Natural killer cell (primary cell): ENCODE data around the gene MBNL3. TPM values are rescaled to one million over a fixed set of nuclear protein-coding genes. Genes with fewer than 3 reads are reported as not detected.

Experiments used
- ATAC-seq, 3 donors: fragments of 150-1000 bp in 2 of 3; fragments of 200-7000 bp in 1 of 3; cut with Tn5 transposase; 1 replicate in 1 of 3; 2 replicates in 2 of 3; pipeline ENCODE4 v1.10.0; 2021; ENCODE audit warnings: mild to moderate bottlenecking in 2 of 3, moderate library complexity in 2 of 3
- DNase-seq, 2 donors: peaks; one replicate each; pipeline versions ENCODE4 v3.0.0 to v3.0.0-alpha.2; 2013 to 2021; ENCODE audit warnings: mixed read lengths in 1 of 2
- H3K27ac ChIP-seq: one replicate; pipeline ENCODE4 v1.5.1; 2013; ENCODE audit warnings: mild to moderate bottlenecking, low read length
- H3K27me3 ChIP-seq: one replicate; pipeline ENCODE4 v1.6.1; 2013; ENCODE audit warnings: low read length; ENCODE audit not compliant: control insufficient read depth, insufficient read depth
- H3K36me3 ChIP-seq: one replicate; pipeline ENCODE4 v1.6.1; 2013; ENCODE audit warnings: low read length; ENCODE audit not compliant: control insufficient read depth, insufficient read depth
- H3K4me1 ChIP-seq: one replicate; pipeline ENCODE4 v1.6.1; 2013; ENCODE audit warnings: low read length; ENCODE audit not compliant: control insufficient read depth, insufficient read depth
- H3K4me3 ChIP-seq: one replicate; pipeline ENCODE4 v1.5.1; 2013; ENCODE audit warnings: low read length
- H3K9me3 ChIP-seq: one replicate; pipeline ENCODE4 v1.6.1; 2013; ENCODE audit warnings: low read length; ENCODE audit not compliant: control insufficient read depth, insufficient read depth
- H3K27ac Mint-ChIP-seq, 2 donors: one replicate each; pipeline ENCODE4 v1.8.0; 2022; ENCODE audit warnings: mild to moderate bottlenecking in 2 of 2, mixed read lengths in 2 of 2, moderate library complexity in 1 of 2
- H3K27me3 Mint-ChIP-seq, 2 donors: one replicate each; pipeline ENCODE4 v1.8.0; 2022; ENCODE audit warnings: low read depth in 2 of 2, mixed read lengths in 2 of 2
- H3K36me3 Mint-ChIP-seq: one replicate; pipeline ENCODE4 v1.8.0; 2022; ENCODE audit warnings: mixed read lengths
- H3K4me1 Mint-ChIP-seq, 2 donors: one replicate each; pipeline ENCODE4 v1.8.0; 2022; ENCODE audit warnings: mixed read lengths in 2 of 2
- H3K4me3 Mint-ChIP-seq: one replicate; pipeline ENCODE4 v1.8.0; 2022; ENCODE audit warnings: mild to moderate bottlenecking, moderate library complexity, mixed read lengths
- H3K9me3 Mint-ChIP-seq, 2 donors: one replicate each; pipeline ENCODE4 v1.8.0; 2022; ENCODE audit warnings: mixed read lengths in 2 of 2
- WGBS: methylation state at CpG from one replicate; pipeline ENCODE4 v1.1.7; 2013; ENCODE audit warnings: missing lambda C conversion rate; ENCODE audit not compliant: insufficient coverage; 5-methylcytosine and 5-hydroxymethylcytosine counted together
- intact Hi-C: fragments of 100-400 bp; cut with micrococcal nuclease; formaldehyde crosslinking; loops from one replicate; pipeline ENCODE4 v1.14.2; 2022
- total RNA-seq, 4 donors: library from RNA; stranded (reverse); fragments of 120-200 nt in 1 of 4; gene quantifications; one replicate each; pipeline versions ENCODE4 v1.2.3 to v1.2.4, GENCODE V29; 2013 to 2022
- TF ChIP-seq, protein P1 (sequence below): fragments of 200-600 bp; IDR thresholded peaks from one replicate; pipeline ENCODE4 v1.8.0; 2022; ENCODE audit warnings: antibody characterized with exemption

Gene MBNL3
- total RNA-seq, 3 donors from 2014 or later (not counting 1 experiment from before 2014, with no cell fraction given), result 55.3 to 64.3 (median 59.3) TPM

GRCh38 chrX:132415012-132415411 is 73.8 kb downstream of the MBNL3 start:
- Histone ChIP-seq H3K27me3 (no peaks in the 10 kb centered on the region), H3K4me3 (no peak overlapping the region), H3K4me1 (no peaks in the 10 kb centered on the region), H3K36me3 (no peaks in the 10 kb centered on the region), H3K27ac (no peak overlapping the region), H3K9me3 (no peaks in the 10 kb centered on the region)
- intact Hi-C loops, result no loop called here
- no peak overlapping the region for H3K4me3 Mint-ChIP-seq
- no peaks in the 10 kb centered on the region for H3K9me3 Mint-ChIP-seq
- H3K36me3 Mint-ChIP-seq, result no peaks in the 10 kb centered on the region
- 100% methylated on average over 3 of the region's 3 CpGs for WGBS
- ATAC-seq (no peak), DNase-seq (no peak)
- H3K27me3 Mint-ChIP-seq, result peaks cover 0 to 30% of the 10 kb centered on the region in 2 donors
- H3K4me1 Mint-ChIP-seq, result peaks cover 5 to 20% of the 10 kb centered on the region in 2 donors
- H3K27ac Mint-ChIP-seq, result no peak overlapping the region
- TF ChIP-seq, protein P1, sequence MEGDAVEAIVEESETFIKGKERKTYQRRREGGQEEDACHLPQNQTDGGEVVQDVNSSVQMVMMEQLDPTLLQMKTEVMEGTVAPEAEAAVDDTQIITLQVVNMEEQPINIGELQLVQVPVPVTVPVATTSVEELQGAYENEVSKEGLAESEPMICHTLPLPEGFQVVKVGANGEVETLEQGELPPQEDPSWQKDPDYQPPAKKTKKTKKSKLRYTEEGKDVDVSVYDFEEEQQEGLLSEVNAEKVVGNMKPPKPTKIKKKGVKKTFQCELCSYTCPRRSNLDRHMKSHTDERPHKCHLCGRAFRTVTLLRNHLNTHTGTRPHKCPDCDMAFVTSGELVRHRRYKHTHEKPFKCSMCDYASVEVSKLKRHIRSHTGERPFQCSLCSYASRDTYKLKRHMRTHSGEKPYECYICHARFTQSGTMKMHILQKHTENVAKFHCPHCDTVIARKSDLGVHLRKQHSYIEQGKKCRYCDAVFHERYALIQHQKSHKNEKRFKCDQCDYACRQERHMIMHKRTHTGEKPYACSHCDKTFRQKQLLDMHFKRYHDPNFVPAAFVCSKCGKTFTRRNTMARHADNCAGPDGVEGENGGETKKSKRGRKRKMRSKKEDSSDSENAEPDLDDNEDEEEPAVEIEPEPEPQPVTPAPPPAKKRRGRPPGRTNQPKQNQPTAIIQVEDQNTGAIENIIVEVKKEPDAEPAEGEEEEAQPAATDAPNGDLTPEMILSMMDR, result no peak

DNA sequence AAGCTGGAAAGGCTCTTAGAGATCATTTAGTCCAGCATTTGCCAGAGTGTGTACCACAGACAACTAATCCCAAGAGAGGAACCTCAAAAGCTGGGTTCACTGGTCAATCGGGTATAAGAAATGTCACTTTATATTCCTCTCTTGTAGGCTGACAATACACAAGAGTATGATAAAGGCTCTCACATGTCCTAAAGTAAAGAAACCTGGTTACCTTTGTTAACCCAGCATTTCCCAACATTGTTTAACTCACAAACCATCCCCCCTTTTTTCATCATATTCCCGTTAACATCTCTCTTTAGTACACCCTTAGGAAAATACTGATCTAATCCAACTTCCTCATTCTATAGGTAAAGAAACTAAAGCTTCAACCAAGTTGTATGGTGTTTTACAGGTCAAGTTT is 74.4 kb downstream of the MBNL3 start:
- H3K4me3 Mint-ChIP-seq, result no peak overlapping the region
- ATAC-seq (no peak), DNase-seq (no peak)
- no peaks in the 10 kb centered on the region for H3K36me3 Mint-ChIP-seq
- H3K27me3 ChIP-seq, result no peaks in the 10 kb centered on the region
- H3K4me1 ChIP-seq, result no peaks in the 10 kb centered on the region
- WGBS, result 100% methylated on average over 1 of the region's 2 CpGs
- no peak overlapping the region for H3K27ac ChIP-seq
- TF ChIP-seq, protein P1, result no peak
- no peak overlapping the region for H3K4me3 ChIP-seq
- intact Hi-C loops, result no loop called here
- peaks cover 0 to 30% of the 10 kb centered on the region in 2 donors for H3K27me3 Mint-ChIP-seq
- peaks cover 5 to 20% of the 10 kb centered on the region in 2 donors for H3K4me1 Mint-ChIP-seq
- no peaks in the 10 kb centered on the region for H3K9me3 Mint-ChIP-seq
- H3K36me3 ChIP-seq, result no peaks in the 10 kb centered on the region
- H3K9me3 ChIP-seq, result no peaks in the 10 kb centered on the region
- no peak overlapping the region for H3K27ac Mint-ChIP-seq

- no peaks in the 10 kb centered on the region for H3K27me3 ChIP-seq
- Mint-ChIP-seq H3K4me3 (no peak overlapping the region), H3K4me1 (peaks cover 6 to 20% of the 10 kb centered on the region in 2 donors), H3K27me3 (peaks cover 0 to 35% of the 10 kb centered on the region in 2 donors), H3K36me3 (no peaks in the 10 kb centered on the region), H3K27ac (no peak overlapping the region), H3K9me3 (no peaks in the 10 kb centered on the region)
- intact Hi-C loops, result no loop called here
- WGBS, result 100% methylated on average over 2 of the region's 7 CpGs
- no peaks in the 10 kb centered on the region for H3K4me1 ChIP-seq
- no peaks in the 10 kb centered on the region for H3K36me3 ChIP-seq
- TF ChIP-seq, protein P1, result no peak
- no peaks in the 10 kb centered on the region for H3K9me3 ChIP-seq
- ATAC-seq (no peak), DNase-seq (no peak)
- H3K4me3 ChIP-seq, result no peak overlapping the region
- H3K27ac ChIP-seq, result no peak overlapping the region
Observed at GRCh38 chrX:132413459-132413858, 75.4 kb downstream of the MBNL3 start.

- no peak overlapping the region for H3K4me3 ChIP-seq
- no peak overlapping the region for H3K27ac ChIP-seq
- Mint-ChIP-seq H3K36me3 (no peaks in the 10 kb centered on the region), H3K4me3 (no peak overlapping the region), H3K9me3 (no peaks in the 10 kb centered on the region), H3K4me1 (peaks cover 9 to 20% of the 10 kb centered on the region in 2 donors), H3K27ac (no peak overlapping the region), H3K27me3 (peaks cover 0 to 40% of the 10 kb centered on the region in 2 donors)
- no peak for DNase-seq
- H3K9me3 ChIP-seq, result no peaks in the 10 kb centered on the region
- 96% methylated on average over 7 of the region's 7 CpGs for WGBS
- ATAC-seq, result no peak
- TF ChIP-seq, protein P1, result no peak
- intact Hi-C loops, result no loop called here
- no peaks in the 10 kb centered on the region for H3K4me1 ChIP-seq
- H3K27me3 ChIP-seq, result no peaks in the 10 kb centered on the region
- no peaks in the 10 kb centered on the region for H3K36me3 ChIP-seq
Observed at GRCh38 chrX:132412208-132412607, 76.6 kb downstream of the MBNL3 start.
